OCI-LY1 (cell line): ENCODE measurements around the gene FGF14.
A peak's percentile ranks its signal among the peaks of the same experiment; 100 is the strongest.
"Not testable (repeated sequence)": the region's sequence is repeated elsewhere in the genome, so short reads cannot be mapped to it uniquely, and the experiment has no call there.

ENCODE experiments used
- H2AFZ ChIP-seq: fragments of 200-600 bp; sonication (generic), shearing (Covaris generic); 2 replicates; pipeline ENCODE4 v1.6.0; 2014; ENCODE audit warnings: antibody characterized with exemption, mild to moderate bottlenecking, low read length
- H3F3A ChIP-seq: fragments of 200-600 bp; sonication (generic), shearing (Covaris generic); 2 replicates; pipeline ENCODE4 v1.6.0; 2014; ENCODE audit warnings: mild to moderate bottlenecking, antibody characterized with exemption, low read length, moderate library complexity; ENCODE audit not compliant: insufficient read depth
- H3K27ac ChIP-seq: fragments of 200-600 bp; sonication (generic); 2 replicates; pipeline ENCODE4 v1.5.1; 2014; ENCODE audit warnings: low read length, mixed run types, mild to moderate bottlenecking, low read depth; ENCODE audit not compliant: poor library complexity, severe bottlenecking
- H3K27me3 ChIP-seq: fragments of 200-600 bp; sonication (generic); 2 replicates; pipeline ENCODE4 v1.6.0; 2014; ENCODE audit warnings: antibody characterized with exemption, mild to moderate bottlenecking, low read length, moderate library complexity; ENCODE audit not compliant: insufficient read depth
- H3K36me3 ChIP-seq: fragments of 200-600 bp; sonication (generic); 2 replicates; pipeline ENCODE4 v1.6.1; 2014; ENCODE audit warnings: mild to moderate bottlenecking, antibody characterized with exemption, low read length, moderate library complexity, mixed read lengths; ENCODE audit not compliant: insufficient read depth
- H3K4me1 ChIP-seq: fragments of 200-600 bp; sonication (generic); 2 replicates; pipeline ENCODE4 v1.5.1; 2014; ENCODE audit warnings: mild to moderate bottlenecking, low read length, moderate library complexity; ENCODE audit not compliant: insufficient read depth, severe bottlenecking
- H3K4me2 ChIP-seq: fragments of 200-600 bp; sonication (generic), shearing (Covaris generic); 2 replicates; pipeline ENCODE4 v1.6.1; 2014; ENCODE audit warnings: low read length
- H3K4me3 ChIP-seq: fragments of 200-600 bp; sonication (generic); 2 replicates; pipeline ENCODE4 v1.5.1; 2014; ENCODE audit warnings: low read length, low read depth, mild to moderate bottlenecking, mixed read lengths; ENCODE audit not compliant: poor library complexity, severe bottlenecking
- H3K79me2 ChIP-seq: fragments of 200-600 bp; shearing (Covaris generic); 2 replicates; pipeline ENCODE4 v1.6.1; 2016; ENCODE audit warnings: mixed run types, low read length, mixed read lengths; ENCODE audit not compliant: insufficient read depth
- H3K9ac ChIP-seq: fragments of 200-600 bp; sonication (generic), shearing (Covaris generic); 2 replicates; pipeline ENCODE4 v1.6.1; 2014; ENCODE audit warnings: mild to moderate bottlenecking, low read length, mixed read lengths
- H3K9me2 ChIP-seq: fragments of 200-600 bp; sonication (generic), shearing (Covaris generic); 2 replicates; pipeline ENCODE4 v1.6.1; 2014; ENCODE audit warnings: low read depth, mild to moderate bottlenecking, low read length, mixed read lengths
- H3K9me3 ChIP-seq: fragments of 200-600 bp; shearing (Covaris generic); 2 replicates; pipeline ENCODE4 v1.6.1; 2014; ENCODE audit warnings: low read length, mixed read lengths
- H4K20me1 ChIP-seq: fragments of 200-600 bp; sonication (generic), shearing (Covaris generic); 2 replicates; pipeline ENCODE4 v1.6.0; 2016; ENCODE audit warnings: mild to moderate bottlenecking, low read length; ENCODE audit not compliant: insufficient read depth
- CTCF ChIP-seq: fragments of 200-600 bp; sonication (generic), shearing (Covaris generic); IDR thresholded peaks from 2 replicates; pipeline ENCODE4 v1.5.1; 2017; ENCODE audit warnings: mild to moderate bottlenecking, antibody characterized with exemption, low read length, moderate library complexity, mixed read lengths
- EZH2 ChIP-seq: fragments of 200-600 bp; sonication (generic), shearing (Covaris generic); IDR thresholded peaks from 2 replicates; pipeline ENCODE4 v1.8.0; 2017; ENCODE audit warnings: borderline replicate concordance, mixed run types, mild to moderate bottlenecking, antibody characterized with exemption, low read length, moderate library complexity, mixed read lengths

FGF14 gene

GRCh38 chr13:102141625-102142472 is 260.0 kb downstream of the FGF14 start:
- TF ChIP-seq CTCF (peak; percentile 83), EZH2 (no peak)
- H3K27ac ChIP-seq, result no peak overlapping the region
- no peak overlapping the region for H3K4me3 ChIP-seq
- no peaks in the 10 kb centered on the region for H3K36me3 ChIP-seq
- no peaks in the 10 kb centered on the region for H3K4me1 ChIP-seq
- no peaks in the 10 kb centered on the region for H3K79me2 ChIP-seq
- H3K4me2 ChIP-seq, result no peak overlapping the region
- no peaks in the 10 kb centered on the region for H4K20me1 ChIP-seq
- no peaks in the 10 kb centered on the region for H3F3A ChIP-seq
- no peaks in the 10 kb centered on the region for H3K9me3 ChIP-seq
- H2AFZ ChIP-seq, result no peak overlapping the region
- no peaks in the 10 kb centered on the region for H3K27me3 ChIP-seq
- no peak overlapping the region for H3K9ac ChIP-seq
- no peaks in the 10 kb centered on the region for H3K9me2 ChIP-seq

- Histone ChIP-seq H3K27me3 (no peaks in the 10 kb centered on the region), H3K9ac (no peak overlapping the region), H3K4me2 (no peak overlapping the region), H2AFZ (no peak overlapping the region), H3K27ac (no peak overlapping the region), H3K79me2 (no peaks in the 10 kb centered on the region), H3K4me3 (no peak overlapping the region), H4K20me1 (no peaks in the 10 kb centered on the region), H3K36me3 (no peaks in the 10 kb centered on the region), H3K9me2 (no peaks in the 10 kb centered on the region), H3K4me1 (no peaks in the 10 kb centered on the region), H3K9me3 (no peaks in the 10 kb centered on the region), H3F3A (no peaks in the 10 kb centered on the region)
- no peak for TF ChIP-seq EZH2
- no peak for TF ChIP-seq CTCF
Observed at GRCh38 chr13:102139626-102140025, 262.2 kb downstream of the FGF14 start.

DNA sequence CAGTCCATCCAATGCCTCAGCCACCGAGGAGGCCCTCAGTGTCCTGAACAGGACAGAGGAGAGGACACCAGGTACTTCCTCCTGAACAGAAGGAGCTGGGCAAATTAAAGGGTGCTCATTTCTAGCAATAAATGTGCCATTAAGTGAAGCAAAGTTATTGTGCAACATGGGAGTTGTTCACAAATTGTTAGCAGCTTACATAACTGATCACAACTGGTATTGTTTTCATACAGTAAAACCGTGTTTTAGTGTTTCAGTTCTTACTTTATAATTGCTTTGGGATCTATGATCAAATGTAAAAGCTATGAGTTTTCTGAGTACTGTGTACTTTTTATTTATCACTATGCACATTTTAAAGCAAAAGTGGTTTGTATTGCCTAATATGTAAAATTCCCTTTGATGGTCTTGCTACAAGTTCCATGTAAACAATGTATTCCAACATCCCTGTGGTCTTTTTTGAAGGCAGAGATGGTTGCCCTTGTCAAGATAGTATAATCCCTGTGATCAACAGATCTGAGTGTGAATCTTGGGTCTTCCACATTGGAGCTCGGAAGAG is 263.1 kb downstream of the FGF14 start:
- no peak overlapping the region for H3K4me2 ChIP-seq
- H3K9ac ChIP-seq, result no peak overlapping the region
- no peaks in the 10 kb centered on the region for H3K36me3 ChIP-seq
- no peaks in the 10 kb centered on the region for H3K9me2 ChIP-seq
- no peak for TF ChIP-seq EZH2
- no peak for TF ChIP-seq CTCF
- no peak overlapping the region for H2AFZ ChIP-seq
- no peaks in the 10 kb centered on the region for H4K20me1 ChIP-seq
- no peaks in the 10 kb centered on the region for H3F3A ChIP-seq
- no peaks in the 10 kb centered on the region for H3K9me3 ChIP-seq
- no peaks in the 10 kb centered on the region for H3K79me2 ChIP-seq
- no peak overlapping the region for H3K4me3 ChIP-seq
- no peaks in the 10 kb centered on the region for H3K27me3 ChIP-seq
- no peak overlapping the region for H3K27ac ChIP-seq
- H3K4me1 ChIP-seq, result no peaks in the 10 kb centered on the region

GRCh38 chr13:102137904-102138303 is 263.9 kb downstream of the FGF14 start:
- H2AFZ ChIP-seq, H3K9ac ChIP-seq, H3K9me3 ChIP-seq, H3K36me3 ChIP-seq, H3K4me2 ChIP-seq, H3K27me3 ChIP-seq, H3K9me2 ChIP-seq, H3K4me1 ChIP-seq, H3K79me2 ChIP-seq, H3K27ac ChIP-seq, H4K20me1 ChIP-seq, H3K4me3 ChIP-seq, H3F3A ChIP-seq: not testable (repeated sequence)
